SIG-M5 treated with dmso at 0.1 percent for 504 hours (cell line): ENCODE measurements around the gene INVS.
"Not testable (repeated sequence)": the region's sequence is repeated elsewhere in the genome, so short reads cannot be mapped to it uniquely, and the experiment has no call there.

Source experiments
- DNase-seq: peaks from one replicate; lab custom pipeline; 2025; ENCODE audit not compliant: unreplicated experiment; lab: John Stamatoyannopoulos, UW

The INVS gene

DNA sequence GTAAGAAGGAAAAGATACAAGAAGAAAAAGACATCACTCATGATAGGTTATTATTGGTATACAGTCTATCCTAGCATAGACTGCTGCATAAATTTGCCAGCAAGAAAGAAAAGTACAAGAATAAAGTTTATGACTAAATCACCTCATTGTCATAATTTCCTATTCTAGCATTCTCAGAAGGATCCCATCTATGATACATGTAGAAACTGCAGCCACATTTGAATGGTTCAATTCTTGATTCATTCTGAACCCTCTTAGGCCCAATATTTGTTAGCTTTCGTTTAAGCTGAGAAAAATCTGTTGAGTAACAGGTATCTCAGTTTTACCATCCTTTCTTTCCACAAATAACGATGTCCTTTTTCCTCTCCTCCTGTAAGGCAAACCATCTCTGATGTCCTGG, 21.2 kb downstream of the INVS start:
- DNase-seq = no peak

DNA sequence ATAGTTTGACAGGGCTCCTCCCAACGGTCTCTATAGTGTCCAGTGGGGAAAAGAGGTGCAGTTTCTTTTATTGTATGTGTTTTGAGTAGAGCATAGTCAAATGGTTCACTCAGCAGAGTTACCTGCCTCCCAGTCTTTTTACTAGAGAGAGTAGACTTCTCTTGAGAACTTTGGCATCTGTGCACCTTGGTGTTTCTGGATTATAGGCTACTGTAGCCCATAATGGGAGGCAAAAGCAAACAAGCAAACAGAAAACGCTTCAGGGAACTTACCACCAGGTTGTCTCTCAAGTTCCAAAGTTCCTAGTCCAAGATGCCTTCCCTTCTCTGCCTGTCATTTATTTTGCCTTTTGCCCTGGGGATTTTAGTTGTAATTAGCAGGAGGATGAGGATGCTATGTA, 26.2 kb downstream of the INVS start:
- DNase-seq = no peak

DNA sequence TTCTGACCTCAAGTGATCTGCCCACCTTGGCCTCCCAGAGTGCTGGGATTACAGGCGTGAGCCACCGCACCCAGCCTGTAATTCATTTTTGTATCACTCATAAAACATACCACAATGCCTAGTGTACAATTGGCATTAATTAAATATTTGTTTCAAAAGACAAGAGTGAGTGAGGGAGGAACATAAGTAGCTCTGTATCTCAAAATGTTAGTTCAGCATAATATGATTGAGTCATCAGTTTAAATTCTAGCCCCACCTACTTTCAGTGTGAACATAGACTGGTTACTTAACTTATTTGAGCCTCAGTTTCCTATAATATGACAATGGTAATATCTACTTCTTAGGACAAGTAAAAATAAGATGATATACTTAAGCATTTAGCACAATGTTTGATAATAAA, 26.9 kb downstream of the INVS start:
- DNase-seq = no peak

DNA sequence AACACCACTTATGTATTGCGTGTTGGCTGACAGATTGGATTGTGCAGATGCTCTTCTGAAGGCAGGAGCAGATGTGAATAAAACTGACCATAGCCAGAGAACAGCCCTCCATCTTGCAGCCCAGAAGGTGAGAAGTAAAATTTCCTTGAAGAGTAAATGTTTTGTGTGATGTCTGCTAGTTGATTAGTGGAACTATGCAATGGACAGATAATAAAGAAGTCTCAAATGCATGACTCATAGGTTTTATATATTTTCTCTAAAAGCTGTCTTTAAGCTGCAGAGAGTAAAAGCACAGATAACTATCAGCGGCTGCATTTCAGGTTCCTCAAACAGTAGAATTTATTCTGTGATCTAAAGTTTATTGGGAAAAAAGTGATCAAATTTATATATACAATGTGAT, 27.4 kb downstream of the INVS start:
- no peak for DNase-seq

DNA sequence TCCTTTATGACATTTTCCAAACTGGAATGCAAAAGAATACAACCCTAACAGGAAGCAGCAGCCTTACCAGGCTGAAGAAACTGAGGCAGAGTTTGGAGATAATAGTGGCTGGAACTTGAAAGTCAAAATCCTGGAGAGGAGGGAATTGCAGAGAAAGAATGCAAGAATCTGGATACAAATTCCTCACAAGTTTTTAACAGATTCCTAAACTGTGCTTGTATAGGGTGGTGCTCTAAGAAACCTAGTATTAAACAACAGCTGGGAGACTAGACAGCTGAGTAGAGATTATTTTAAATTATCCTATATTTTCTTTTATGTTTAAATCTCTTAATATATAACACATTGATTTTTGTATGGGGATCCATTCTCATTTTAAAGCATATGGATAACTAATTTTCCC, 30.7 kb downstream of the INVS start:
- no peak for DNase-seq

DNA sequence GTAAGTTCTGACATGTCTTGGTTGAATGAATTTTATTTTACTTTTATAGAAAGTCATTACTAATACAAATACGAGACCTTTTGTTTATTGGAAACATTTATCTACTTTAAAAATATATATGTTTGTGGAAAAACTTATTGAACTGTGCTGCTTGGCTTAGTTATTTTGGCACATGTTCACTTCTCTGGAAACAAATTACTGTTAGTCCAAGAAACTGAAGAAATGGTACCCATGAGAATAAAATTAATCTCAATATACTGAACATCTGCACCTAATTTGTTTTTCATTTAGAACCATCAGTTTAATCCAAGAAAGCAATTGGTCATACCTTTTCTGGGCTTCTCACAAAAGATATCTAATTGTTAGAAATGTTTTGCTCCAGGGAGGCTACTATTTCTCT, 32.2 kb downstream of the INVS start:
- DNase-seq = no peak

DNA sequence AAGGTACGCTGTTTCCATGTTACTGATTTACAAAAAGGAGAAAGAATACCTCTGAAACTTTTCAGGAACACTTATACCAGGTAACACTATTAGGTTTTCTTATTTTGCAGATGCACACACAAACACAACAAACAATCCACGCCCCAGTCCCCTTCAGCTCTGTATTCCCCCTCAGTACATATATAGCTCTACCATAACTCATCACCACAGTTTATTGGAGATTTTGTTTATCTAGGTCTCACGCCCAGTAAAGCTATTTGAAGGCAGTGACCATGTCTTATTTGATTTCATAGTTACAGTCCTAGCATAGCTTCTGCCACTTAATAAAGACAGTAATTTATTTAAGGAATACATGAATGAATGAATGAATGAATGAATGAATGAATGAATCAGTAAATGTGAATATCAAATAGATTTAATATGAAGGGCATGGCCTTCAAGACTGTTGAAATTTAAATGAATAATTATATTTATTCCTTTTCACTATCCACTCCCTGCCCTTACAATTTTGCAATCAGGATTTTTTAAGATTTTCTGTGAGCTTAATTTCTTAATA, 32.9 kb downstream of the INVS start:
- no peak for DNase-seq

DNA sequence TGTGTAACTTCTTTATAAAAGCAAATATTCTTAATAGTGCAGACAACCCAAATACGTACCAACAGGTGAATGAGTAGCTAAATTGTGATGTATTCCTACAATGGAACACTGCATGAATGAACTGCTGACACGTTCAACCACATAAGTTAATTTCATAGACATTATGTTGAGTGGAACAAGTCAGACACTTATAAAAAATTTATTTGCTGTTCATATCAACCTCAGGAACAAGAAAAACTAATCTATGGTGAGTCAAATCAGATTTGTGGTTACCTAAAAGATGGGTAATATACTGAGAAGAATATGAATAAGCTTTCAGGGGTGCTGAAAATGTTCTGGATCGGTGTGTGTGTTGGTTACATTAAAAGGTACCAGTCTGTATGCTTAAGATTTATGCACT, 35.7 kb downstream of the INVS start:
- no peak for DNase-seq

DNA sequence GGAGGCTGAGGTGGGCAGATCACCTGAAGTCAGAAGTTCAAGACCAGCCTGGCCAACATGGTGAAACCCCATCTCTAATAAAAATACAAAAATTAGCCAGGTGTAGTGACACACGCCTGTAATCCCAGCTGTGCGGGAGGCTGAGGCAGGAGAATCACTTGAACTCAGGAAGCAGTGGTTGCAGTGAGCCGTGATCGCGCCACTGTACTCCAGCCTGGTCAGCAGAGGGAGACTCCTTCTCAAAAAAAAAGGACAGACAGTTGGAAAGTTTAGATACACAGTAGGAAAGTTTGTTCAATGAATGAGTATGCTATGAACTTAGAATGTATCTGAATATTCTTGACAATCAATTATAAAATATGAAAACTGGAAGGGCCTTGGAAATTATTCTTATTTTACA, 37.8 kb downstream of the INVS start:
- DNase-seq = not testable (repeated sequence)

DNA sequence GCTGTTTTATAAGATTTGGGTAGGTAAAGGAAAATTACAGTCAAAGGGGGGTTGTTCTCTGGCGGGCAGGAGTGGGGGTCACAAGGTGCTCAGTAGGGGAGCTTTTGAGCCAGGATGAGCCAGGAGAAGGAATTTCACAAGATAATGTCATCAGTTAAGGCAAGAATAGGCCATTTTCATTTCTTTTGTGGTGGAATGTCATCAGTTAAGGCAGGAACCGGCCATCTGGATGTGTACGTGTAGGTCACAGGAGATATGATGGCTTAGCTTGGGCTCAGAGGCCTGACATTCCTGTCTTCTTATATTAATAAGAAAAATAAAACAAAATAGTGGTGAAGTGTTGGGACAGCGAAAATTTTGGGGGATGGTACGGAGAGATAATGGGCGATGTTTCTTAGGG, 41.3 kb downstream of the INVS start:
- DNase-seq = not testable (repeated sequence)

DNA sequence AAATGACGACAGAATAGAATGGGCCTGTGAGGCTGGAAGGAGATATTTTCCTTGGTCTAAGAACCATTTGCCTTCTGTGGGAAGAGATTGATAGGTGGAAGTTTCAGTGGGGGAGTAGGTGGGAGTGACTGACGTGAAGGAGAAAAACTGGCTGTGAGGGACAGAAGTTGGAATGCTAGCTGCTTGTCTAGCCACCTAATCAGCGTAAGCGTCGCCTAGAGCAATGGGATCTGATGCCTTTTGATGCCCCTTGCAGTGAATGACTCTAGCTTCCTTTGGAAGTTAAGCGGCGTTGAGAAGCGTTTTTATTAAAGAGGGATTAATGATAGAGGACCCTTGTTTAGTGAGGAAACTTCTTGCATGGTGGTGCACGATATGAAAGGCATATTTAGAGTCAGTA, 42.8 kb downstream of the INVS start:
- not testable (repeated sequence) for DNase-seq

DNA sequence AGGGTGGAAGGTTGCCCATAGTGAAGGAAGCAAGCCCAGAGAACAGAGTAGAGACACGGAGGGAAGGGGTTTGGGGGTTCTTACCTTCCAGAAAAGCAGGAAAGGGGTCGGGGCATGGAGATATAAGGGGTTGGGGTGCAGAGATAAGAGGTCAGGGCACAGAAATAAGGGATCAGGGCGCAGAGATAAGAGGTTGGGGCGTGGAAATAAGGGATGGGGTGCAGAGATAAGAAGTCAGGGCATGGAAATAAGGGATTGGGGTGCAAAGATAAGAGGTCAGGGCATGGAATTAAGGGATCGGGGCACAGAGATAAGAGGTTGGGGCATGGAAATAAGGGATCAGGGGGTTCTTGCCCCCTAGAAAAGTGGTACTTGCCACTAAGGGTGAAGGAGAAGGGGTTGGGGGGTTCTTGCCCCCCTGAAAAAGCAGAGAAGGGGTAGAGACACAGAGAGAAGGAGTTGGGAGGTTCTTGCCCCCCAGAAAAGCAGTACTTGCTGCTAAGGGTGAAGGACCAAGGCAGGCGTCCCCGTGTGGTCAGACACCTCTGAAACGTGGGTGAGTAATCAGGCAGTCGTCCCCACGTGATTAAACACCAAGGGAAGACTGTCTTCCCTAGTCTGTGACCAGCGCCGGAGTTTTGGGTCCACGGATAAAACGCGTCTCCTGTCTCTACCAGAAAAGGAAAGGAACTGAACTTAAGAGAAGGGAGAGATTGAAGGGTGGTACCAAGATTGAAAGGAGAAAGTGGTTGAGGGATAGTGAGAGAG, 46.3 kb downstream of the INVS start:
- not testable (repeated sequence) for DNase-seq

DNA sequence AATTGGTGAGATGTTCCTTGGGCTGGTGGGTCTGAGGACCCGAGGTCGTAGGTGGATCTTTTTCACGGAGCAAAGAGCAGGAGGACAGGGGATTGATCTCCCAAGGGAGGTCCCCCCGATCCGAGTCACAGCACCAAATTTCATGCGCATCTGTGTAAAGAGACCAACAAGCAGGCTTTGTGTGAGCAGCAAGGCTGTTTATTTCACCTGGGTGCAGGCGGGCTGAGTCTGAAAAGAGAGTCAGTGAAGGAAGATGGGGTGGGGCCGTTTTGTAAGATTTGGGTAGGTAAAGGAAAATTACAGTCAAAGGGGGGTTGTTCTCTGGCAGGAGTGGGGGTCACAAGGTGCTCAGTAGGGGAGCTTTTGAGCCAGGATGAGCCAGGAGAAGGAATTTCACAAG, 46.9 kb downstream of the INVS start:
- DNase-seq = not testable (repeated sequence)

DNA sequence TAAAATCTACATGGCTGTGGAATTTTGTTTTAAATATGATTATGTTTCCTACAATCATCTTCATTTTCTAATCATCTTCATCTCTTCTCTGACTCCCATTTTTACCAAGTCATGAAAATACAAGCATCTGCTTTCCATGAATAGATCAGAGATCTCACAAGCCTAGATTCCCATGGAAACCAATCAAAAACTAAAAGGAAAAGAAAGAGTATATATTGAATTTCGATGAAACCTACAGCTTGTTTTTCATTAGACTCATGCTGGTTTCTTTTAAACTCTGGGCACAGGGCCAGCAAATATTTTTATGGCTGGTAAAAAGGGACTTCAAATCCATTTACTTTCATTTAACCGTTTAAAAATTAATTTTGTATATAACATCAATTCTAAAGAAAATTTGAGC, 51.2 kb downstream of the INVS start:
- no peak for DNase-seq

DNA sequence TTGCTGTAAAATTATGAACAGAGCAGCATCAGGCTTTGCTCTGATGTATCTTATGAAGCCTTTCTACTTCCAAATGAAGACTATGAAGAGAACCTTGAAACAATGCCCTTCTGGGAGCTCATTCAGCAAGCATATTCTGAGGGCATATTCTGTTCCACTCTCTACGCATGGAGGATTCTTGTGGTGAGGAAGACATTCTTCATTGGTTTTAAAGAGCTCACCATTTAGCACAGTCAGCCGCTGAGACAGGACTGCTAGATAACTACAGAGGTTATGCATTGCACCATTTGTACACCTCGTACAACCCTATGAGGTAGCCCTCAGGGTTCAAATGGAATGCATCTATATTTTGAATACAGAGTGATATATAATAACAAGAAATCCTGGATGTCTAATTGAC, 61.0 kb downstream of the INVS start:
- DNase-seq = no peak

DNA sequence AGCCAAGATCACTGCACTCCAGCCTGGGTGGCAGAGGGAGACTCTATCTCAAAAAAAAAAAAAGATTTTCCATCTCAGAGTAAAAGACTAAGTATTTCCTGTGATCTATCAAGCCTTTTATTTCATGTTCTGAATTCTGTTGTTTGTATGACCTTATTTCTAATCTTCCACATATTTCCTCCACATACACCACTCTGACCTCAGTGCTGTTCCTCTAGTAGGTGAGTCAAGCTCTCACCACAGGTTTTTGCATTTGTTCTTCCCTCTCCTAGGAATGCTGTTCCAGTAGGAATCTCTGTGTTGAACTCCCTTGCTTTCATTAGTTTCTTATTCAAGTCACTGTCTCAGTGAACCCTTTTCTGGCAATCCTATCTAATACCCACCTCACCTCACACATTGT, 68.1 kb downstream of the INVS start:
- DNase-seq = no peak

DNA sequence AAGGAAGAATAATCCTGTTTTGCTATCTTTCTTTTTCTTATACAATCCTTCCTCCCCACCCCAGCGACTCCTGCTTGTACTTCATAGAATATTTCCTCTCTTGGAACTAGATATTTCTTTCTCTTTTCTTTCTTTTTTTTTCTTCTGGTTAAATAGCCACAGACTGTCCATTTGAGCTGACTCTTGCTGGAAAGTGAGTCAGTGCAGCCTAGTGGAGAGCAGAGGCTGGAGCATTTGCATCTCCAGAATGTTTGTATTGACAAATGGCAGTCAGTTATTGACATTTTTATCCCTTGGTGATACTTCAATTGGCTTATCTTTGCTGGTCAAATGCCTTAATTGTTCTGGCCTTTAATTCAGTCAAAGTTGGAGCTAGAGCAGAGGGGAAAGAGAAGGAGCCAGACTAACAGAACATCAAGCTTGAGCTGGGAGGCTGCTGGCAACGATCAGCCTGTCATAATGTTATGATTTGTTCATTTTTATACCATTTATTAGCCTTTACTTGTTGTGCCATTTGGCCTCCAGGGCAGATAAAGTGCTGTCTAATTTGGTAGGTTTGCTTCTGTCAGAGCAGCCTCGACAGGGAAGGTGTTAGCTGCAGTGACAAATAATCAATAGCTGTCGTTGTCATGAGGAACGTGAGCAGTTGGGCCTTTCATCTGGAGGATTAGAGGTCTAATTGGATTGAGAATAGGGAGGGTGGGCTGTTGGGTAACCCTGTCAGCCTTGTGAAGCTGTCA, 69.0 kb downstream of the INVS start:
- no peak for DNase-seq

DNA sequence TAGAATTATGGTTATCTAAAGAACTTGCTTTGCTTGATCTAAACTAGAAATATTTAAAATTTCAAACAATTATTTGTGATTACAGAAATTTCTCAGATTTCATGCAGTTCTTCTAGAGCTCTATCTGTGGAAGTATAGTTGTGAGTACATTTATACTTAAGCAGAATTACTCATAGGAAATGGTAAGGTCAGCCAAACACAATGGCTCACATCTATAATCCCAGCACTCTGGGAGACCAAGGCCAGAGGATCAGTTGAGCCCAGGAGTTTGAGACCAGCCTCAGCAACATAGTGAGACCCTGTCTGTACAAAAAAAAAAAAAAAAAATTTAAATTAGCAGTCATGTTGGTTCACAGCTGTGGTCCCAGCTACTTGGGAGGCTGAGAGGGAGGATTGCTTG, 71.0 kb downstream of the INVS start:
- no peak for DNase-seq

DNA sequence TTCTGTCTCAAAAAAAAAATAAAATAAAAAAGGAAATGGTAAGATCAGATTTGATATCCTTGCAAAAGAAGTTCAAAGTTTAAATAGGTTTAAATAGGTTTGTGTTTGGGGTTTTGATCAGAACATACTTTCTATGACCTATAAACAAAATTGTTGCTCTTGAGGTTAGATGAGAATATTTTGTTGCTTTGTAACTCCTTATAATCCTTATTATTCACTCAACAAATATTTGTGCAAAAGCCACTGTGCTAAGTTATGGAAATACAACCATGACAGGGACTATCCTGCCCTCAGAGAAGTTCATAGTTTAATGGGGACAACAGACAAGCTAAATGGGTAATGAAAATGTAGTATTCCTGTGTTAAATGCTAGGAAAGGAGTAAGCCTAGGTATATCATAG, 71.5 kb downstream of the INVS start:
- no peak for DNase-seq

DNA sequence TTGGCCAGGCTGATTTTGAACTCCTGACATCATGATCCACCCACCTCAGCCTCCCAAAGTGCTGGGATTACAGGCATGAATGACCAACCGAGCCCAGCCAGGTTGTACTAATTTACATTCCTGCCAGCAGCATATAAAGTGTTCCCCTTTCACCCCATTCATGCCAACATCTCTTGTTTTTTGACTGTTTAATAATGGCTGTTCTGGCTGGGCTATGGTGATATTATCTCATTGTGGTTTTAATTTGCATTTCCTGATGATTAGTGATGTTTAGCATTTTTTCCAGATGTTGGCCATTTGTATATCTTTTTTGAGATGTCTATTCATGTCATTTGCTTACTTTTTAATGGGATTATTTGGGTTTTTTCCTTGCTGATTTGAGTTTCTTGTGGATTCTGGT, 87.3 kb downstream of the INVS start:
- DNase-seq = no peak

DNA sequence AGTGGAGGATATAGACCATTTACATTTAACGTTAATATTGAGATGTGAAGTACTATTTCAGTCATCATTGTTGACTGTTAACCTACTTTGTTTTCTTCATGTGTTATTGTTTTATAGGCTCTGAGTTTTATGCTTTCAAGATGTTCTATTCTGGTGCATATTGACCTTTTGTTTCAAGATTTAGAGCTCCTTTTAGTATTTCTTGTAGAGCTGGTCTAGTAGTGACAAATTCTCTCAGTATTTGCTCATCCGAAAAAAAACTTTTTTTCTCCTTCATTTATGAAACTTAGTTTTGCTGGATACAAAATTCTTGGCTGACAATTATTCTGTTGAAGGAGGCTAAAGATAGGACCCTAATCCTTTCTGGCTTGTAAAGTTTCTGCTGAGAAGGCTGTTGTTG, 91.3 kb downstream of the INVS start:
- DNase-seq = no peak

DNA sequence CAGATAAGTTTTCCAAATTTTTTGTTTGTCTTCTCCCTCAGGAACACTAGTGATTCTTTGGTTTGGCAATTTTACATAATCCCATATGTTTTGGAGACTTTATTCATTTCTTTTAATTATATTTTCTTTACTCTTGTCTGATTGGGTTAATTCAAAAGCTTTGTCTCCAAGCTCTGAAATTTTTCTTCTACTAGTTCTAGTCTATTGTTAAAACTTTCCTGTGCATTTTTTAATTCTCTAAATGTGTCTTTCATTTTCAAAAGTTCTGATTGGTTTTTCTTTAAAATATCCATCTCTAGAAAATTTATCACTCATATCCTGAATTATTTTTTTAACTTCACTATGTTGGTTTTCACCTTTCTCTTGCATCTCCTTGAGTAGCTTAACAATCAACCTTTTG, 92.2 kb downstream of the INVS start:
- DNase-seq = no peak
